Ishikawa (cell line): ENCODE results near the gene TENM3.
"Not testable (repeated sequence)": the region's sequence is repeated elsewhere in the genome, so short reads cannot be mapped to it uniquely, and the experiment has no call there.

ENCODE experiments used
- EP300 ChIP-seq: IDR thresholded peaks from 2 replicates; pipeline ENCODE4 v1.6.1; 2012; ENCODE audit warnings: borderline replicate concordance
- FOXM1 ChIP-seq: IDR thresholded peaks from 2 replicates; pipeline ENCODE4 v1.6.1; 2012; ENCODE audit warnings: low read depth, borderline replicate concordance
- RAD21 ChIP-seq: IDR thresholded peaks from 2 replicates; pipeline ENCODE4 v1.6.1; 2012; ENCODE audit warnings: low read depth

DNA sequence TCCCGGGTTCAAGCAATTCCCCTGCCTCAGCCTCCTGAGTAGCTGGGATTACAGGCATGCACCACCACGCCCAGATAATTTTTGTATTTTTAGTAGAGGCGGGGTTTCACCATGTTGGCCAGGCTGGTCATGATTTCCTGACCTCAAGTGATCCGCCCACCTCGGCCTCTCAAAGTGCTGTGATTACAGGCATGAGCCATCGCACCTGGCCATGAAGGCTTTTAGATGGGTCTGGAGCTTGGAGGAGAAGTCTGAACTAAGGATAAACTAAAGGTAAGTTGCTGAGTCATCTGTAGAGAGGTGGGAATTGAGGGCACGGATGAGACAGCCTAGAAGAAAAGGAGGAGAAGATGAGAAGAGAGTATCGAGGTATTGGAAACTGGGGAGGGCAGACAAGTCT, at the start of gene TENM3:
- TF ChIP-seq RAD21, EP300, FOXM1: not testable (repeated sequence)
